MM.1S (cell line): ENCODE data around the gene DOK3.

Source experiments
- CTCF ChIP-seq: fragments of 300-600 bp; sonication (generic); IDR thresholded peaks from 2 replicates; pipeline ENCODE4 v1.5.1; 2016; ENCODE audit warnings: antibody characterized with exemption, low read length, mixed read lengths
- EZH2 ChIP-seq: fragments of 300-600 bp; sonication (generic); optimal IDR thresholded peaks from 2 replicates; pipeline ENCODE3; 2017; ENCODE audit warnings: low read depth, mild to moderate bottlenecking, antibody characterized with exemption, low read length, mixed read lengths

GRCh38 chr5:177531209-177531940 lies 21.7 kb upstream of the DOK3 start:
- TF ChIP-seq CTCF (no peak), EZH2 (no peak)
